ENCODE data around the gene TMUB2.

TMUB2 gene

GRCh38 chr17:44209786-44210341 is 23.1 kb downstream of the TMUB2 start:
- H3K4me3 ChIP-seq (ENCODE audit: low read depth, low read length) = no peak overlapping the region
- TF ChIP-seq CTCF (IDR thresholded peaks at IDR 0.05; ENCODE audit: control insufficient read depth, extremely low read depth, insufficient read depth) = no peak
- DNase-seq (ENCODE audit: low read depth) = no peak

DNA sequence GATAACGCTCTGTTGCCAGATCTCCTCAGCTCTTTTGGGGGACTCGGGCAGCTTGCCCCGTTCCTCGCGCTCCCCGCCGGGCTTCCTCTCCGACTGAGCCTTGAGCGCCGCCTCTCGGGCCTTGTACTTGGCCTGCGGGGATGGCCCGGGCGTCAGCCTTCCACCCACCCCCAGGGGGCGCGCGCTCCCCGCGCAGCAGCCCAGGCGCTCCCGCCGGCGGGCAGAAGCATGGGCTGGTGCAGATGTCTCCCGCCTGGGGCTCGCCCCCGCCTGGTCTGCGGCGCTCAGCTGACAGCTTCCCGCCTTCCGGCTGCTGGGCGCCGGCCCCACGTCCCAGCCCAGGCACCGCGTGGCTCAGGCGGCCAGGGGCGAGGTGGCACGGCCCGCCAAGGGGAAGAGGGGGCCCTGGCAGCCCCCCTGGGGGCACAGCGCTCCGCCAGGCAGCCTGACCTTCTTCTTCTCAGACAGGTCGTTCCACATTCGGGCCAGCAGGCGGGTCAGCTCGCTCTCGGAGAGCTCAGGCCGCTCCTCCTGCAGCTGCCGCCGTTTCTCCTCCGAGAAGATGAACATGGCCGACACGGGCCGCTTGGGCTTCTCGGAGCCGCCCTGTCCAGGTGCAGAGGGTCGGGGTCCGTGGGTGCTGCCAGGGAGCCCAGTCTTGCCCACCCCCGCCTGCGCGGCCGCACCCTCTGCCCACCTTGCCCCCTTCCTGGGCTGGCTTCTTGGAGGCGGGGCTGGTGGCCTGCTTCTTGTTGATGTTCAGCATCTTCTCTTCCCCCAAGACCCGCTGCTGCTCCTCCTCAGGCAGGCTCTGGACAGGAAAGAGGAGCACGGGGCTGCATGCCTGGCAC is 23.8 kb downstream of the TMUB2 start:
- TF ChIP-seq CTCF (IDR thresholded peaks at IDR 0.05; ENCODE audit: control insufficient read depth, extremely low read depth, insufficient read depth) = no peak
- H3K4me3 ChIP-seq (ENCODE audit: low read depth, low read length) = no peak overlapping the region
- no peak for DNase-seq (ENCODE audit: low read depth)

DNA sequence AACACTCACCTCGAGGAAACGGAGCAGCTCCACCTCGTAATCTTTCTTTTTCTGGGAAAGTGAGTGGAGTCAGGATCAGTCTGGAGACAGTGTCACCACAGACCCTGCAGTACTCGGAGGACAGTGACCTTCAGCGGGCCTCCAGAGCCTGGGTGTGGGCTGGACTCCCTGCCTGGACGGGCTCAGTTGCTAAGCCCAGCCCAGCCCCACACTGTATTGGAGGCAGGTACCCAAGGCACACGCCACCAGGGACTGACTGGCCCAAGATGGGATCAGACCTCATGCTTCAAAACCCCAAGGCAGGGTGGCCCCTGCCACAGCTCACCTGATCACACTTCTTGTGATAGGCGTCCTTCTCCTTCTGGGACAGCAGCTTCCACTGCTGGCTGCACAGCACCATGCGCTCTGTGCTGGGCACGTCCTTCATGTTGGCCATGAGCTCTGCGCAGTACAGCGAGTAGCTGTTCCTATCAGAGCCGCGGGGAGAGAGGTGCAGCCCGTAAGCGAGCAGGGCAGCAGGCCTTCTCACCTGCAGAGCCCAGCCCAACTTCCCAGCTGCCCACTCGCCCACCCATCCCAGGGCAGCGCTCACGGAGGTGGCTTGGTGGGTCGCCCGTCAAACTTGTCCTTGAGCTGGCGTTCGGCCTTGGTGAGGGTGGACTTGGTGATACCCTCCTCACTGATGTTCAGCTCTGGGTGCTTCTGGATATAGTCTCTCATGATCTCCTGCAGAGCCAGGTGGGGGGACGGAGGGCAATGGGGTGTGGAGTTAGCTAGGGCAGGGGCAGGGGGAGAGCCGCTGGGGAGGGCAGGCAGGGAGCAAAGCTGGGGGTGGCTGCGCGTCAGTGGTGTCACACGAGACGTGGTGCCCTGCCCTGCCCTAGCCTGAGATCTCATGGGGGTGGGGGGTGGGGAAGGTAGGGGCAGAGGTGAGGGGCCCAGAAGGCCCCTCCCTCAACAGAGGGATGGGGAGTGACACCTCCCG is 24.8 kb downstream of the TMUB2 start:
- no peak overlapping the region for H3K4me3 ChIP-seq (ENCODE audit: low read depth, low read length)
- no peak for DNase-seq (ENCODE audit: low read depth)
- TF ChIP-seq CTCF (IDR thresholded peaks at IDR 0.05; ENCODE audit: control insufficient read depth, extremely low read depth, insufficient read depth) = no peak

DNA sequence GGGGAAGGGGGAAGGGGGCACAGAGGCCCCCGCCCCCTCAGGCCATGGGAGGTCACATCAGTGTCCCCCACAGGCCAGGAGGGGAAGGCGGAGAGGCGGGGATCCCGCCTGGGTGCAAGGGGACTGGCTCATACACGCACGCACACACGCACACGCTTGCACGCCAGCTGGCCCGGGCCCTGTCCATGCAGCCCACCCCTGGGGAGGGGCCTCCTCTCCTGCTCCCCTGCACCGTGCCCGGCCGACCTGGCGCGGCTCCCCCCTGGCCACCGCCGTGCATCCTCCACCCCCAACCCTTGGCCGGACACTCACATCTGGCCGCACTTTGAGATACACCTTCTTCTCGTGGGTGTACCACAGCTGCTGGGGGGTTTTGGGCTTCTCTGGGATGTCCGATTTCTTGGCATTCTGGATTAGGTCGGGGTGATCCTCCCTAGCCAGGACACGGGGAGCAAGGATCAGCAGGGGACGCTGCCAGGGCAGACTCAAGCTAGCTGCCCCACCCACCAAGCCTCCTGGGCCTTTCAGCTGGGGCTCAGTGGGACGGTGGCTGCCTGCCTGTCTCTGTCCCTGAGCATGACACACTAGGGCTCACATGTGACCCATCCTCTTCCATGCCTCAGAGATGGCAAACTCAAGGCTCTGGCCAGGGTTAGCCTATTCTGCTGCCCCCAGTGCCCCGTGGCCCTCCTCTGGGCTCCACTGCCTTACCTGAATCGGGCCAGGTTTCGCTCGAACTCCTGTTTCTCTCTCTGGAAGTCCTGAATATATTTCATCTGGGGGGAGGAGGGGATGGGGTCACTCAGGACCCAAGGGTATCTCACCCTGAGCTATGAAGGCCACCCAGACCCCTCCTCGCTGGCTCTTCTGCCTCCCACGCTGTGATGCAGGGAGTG is 26.0 kb downstream of the TMUB2 start:
- no peak overlapping the region for H3K4me3 ChIP-seq (ENCODE audit: low read depth, low read length)
- no peak for DNase-seq (ENCODE audit: low read depth)
- TF ChIP-seq CTCF (IDR thresholded peaks at IDR 0.05; ENCODE audit: control insufficient read depth, extremely low read depth, insufficient read depth) = no peak

- TF ChIP-seq CTCF (IDR thresholded peaks at IDR 0.05; ENCODE audit: control insufficient read depth, extremely low read depth, insufficient read depth) = no peak
Observed at GRCh38 chr17:44213403-44214229, 26.8 kb downstream of the TMUB2 start.

More at GRCh38 chr17:44213403-44214229, 26.8 kb downstream of the TMUB2 start:
- no peak for DNase-seq (ENCODE audit: low read depth)
- no peak overlapping the region for H3K4me3 ChIP-seq (ENCODE audit: low read depth, low read length)
